MM.1S (cell line): ENCODE measurements around the gene CA10.

Source experiments
- DNase-seq: peaks from one replicate; pipeline ENCODE4 v3.0.0-alpha.2; 2015
- H2AFZ ChIP-seq: fragments of 300-600 bp; sonication (generic); 2 replicates; pipeline ENCODE4 v1.6.0; 2016; ENCODE audit warnings: antibody characterized with exemption, low read length
- H3F3A ChIP-seq: fragments of 300-600 bp; sonication (generic); 2 replicates; pipeline ENCODE4 v1.6.1; 2016; ENCODE audit warnings: mild to moderate bottlenecking, antibody characterized with exemption, low read length, moderate library complexity, mixed read lengths; ENCODE audit not compliant: insufficient read depth
- H3K27ac ChIP-seq: fragments of 300-600 bp; sonication (generic); 2 replicates; pipeline ENCODE4 v1.5.1; 2016; ENCODE audit warnings: mild to moderate bottlenecking, low read length
- H3K27me3 ChIP-seq: fragments of 300-600 bp; sonication (generic); replicated peaks from 2 replicates; pipeline ENCODE4 v1.6.0; 2016; ENCODE audit warnings: low read length; ENCODE audit not compliant: insufficient read depth
- H3K36me3 ChIP-seq: fragments of 300-600 bp; sonication (generic); replicated peaks from 2 replicates; pipeline ENCODE4 v1.6.1; 2016; ENCODE audit warnings: mild to moderate bottlenecking, low read length, mixed read lengths; ENCODE audit not compliant: insufficient read depth
- H3K4me1 ChIP-seq: fragments of 300-600 bp; sonication (generic); 2 replicates; pipeline ENCODE4 v1.6.1; 2016; ENCODE audit warnings: low read length, mixed read lengths
- H3K4me2 ChIP-seq: fragments of 300-600 bp; sonication (generic); 2 replicates; pipeline ENCODE4 v1.6.0; 2016; ENCODE audit warnings: low read depth, low read length
- H3K4me3 ChIP-seq: fragments of 300-600 bp; sonication (generic); 2 replicates; pipeline ENCODE4 v1.5.1; 2016; ENCODE audit warnings: low read length, mixed read lengths
- H3K79me2 ChIP-seq: fragments of 300-600 bp; sonication (generic); 2 replicates; pipeline ENCODE4 v1.6.1; 2016; ENCODE audit warnings: mixed run types, low read length, mixed read lengths
- H3K9ac ChIP-seq: fragments of 300-600 bp; sonication (generic); 2 replicates; pipeline ENCODE4 v1.6.1; 2016; ENCODE audit warnings: low read length, mixed read lengths
- H3K9me2 ChIP-seq: fragments of 300-600 bp; sonication (generic); replicated peaks from 2 replicates; pipeline ENCODE4 v1.6.1; 2016; ENCODE audit warnings: mild to moderate bottlenecking, low read length, mixed read lengths; ENCODE audit not compliant: insufficient read depth
- H3K9me3 ChIP-seq: fragments of 300-600 bp; sonication (generic); replicated peaks from 2 replicates; pipeline ENCODE4 v1.6.1; 2016; ENCODE audit warnings: mild to moderate bottlenecking, low read length, mixed read lengths; ENCODE audit not compliant: insufficient read depth
- H4K20me1 ChIP-seq: fragments of 300-600 bp; sonication (generic); 2 replicates; pipeline ENCODE4 v1.6.1; 2016; ENCODE audit warnings: mild to moderate bottlenecking, low read length, moderate library complexity, mixed read lengths; ENCODE audit not compliant: insufficient read depth
- CTCF ChIP-seq: fragments of 300-600 bp; sonication (generic); IDR thresholded peaks from 2 replicates; pipeline ENCODE4 v1.5.1; 2016; ENCODE audit warnings: antibody characterized with exemption, low read length, mixed read lengths
- EZH2 ChIP-seq: fragments of 300-600 bp; sonication (generic); optimal IDR thresholded peaks from 2 replicates; pipeline ENCODE3; 2017; ENCODE audit warnings: low read depth, mild to moderate bottlenecking, antibody characterized with exemption, low read length, mixed read lengths
- EZH2phosphoT487 ChIP-seq: fragments of 300-600 bp; sonication (generic); IDR thresholded peaks from 2 replicates; pipeline ENCODE4 v1.6.1; 2018; ENCODE audit warnings: antibody characterized with exemption, low read length

Gene CA10

GRCh38 chr17:51590071-51590656 is 568.4 kb downstream of the CA10 start:
- Histone ChIP-seq H3K27me3 (no peaks in the 10 kb centered on the region), H3K4me3 (no peak overlapping the region), H3K9me3 (no peaks in the 10 kb centered on the region), H3K79me2 (no peaks in the 10 kb centered on the region), H3K9me2 (no peaks in the 10 kb centered on the region), H3K9ac (no peak overlapping the region), H3K4me2 (no peak overlapping the region), H3K36me3 (no peaks in the 10 kb centered on the region), H3K4me1 (no peaks in the 10 kb centered on the region), H3K27ac (no peak overlapping the region), H4K20me1 (no peaks in the 10 kb centered on the region), H2AFZ (no peak overlapping the region), H3F3A (no peaks in the 10 kb centered on the region)
- no peak for DNase-seq
- TF ChIP-seq EZH2phosphoT487: no peak
- TF ChIP-seq CTCF: no peak
- no peak for TF ChIP-seq EZH2

GRCh38 chr17:51588063-51588462 is 570.5 kb downstream of the CA10 start:
- H3F3A ChIP-seq: no peaks in the 10 kb centered on the region
- H3K9ac ChIP-seq: no peak overlapping the region

GRCh38 chr17:51587516-51587915 is 571.0 kb downstream of the CA10 start:
- Histone ChIP-seq H3K79me2 (no peaks in the 10 kb centered on the region), H3K9me2 (no peaks in the 10 kb centered on the region), H2AFZ (no peak overlapping the region), H3K4me1 (no peaks in the 10 kb centered on the region), H3K27me3 (no peaks in the 10 kb centered on the region), H3K4me2 (no peak overlapping the region), H3F3A (no peaks in the 10 kb centered on the region), H3K36me3 (no peaks in the 10 kb centered on the region), H3K27ac (no peak overlapping the region), H3K9me3 (no peaks in the 10 kb centered on the region), H3K9ac (no peak overlapping the region), H3K4me3 (no peak overlapping the region), H4K20me1 (no peaks in the 10 kb centered on the region)
- DNase-seq: no peak
- TF ChIP-seq EZH2: no peak
- no peak for TF ChIP-seq CTCF
- no peak for TF ChIP-seq EZH2phosphoT487

More at GRCh38 chr17:51588063-51588462, 570.5 kb downstream of the CA10 start:
- no peaks in the 10 kb centered on the region for H3K36me3 ChIP-seq
- no peak overlapping the region for H3K4me3 ChIP-seq
- H3K9me2 ChIP-seq: no peaks in the 10 kb centered on the region
- H2AFZ ChIP-seq: no peak overlapping the region
- H3K9me3 ChIP-seq: no peaks in the 10 kb centered on the region
- H3K27me3 ChIP-seq: no peaks in the 10 kb centered on the region
- H3K79me2 ChIP-seq: no peaks in the 10 kb centered on the region
- H3K4me1 ChIP-seq: no peaks in the 10 kb centered on the region
- H4K20me1 ChIP-seq: no peaks in the 10 kb centered on the region
- no peak overlapping the region for H3K4me2 ChIP-seq
- no peak for DNase-seq
- TF ChIP-seq EZH2phosphoT487 (no peak), CTCF (no peak), EZH2 (no peak)
- H3K27ac ChIP-seq: no peak overlapping the region
